GM10266 (cell line): ENCODE measurements around the gene NADSYN1.
"Not testable (repeated sequence)": the region's sequence is repeated elsewhere in the genome, so short reads cannot be mapped to it uniquely, and the experiment has no call there.

Experiments used
- DNase-seq: peaks from one replicate; pipeline ENCODE4 v3.0.0; 2012; ENCODE audit errors: extremely low spot score
- TF ChIP-seq, protein P1 (sequence below): IDR thresholded peaks from 2 replicates; pipeline ENCODE4 v1.5.1; 2012; ENCODE audit warnings: mild to moderate bottlenecking, low read depth; ENCODE audit not compliant: control insufficient read depth, insufficient read depth; ENCODE audit errors: missing control alignments

The NADSYN1 gene

DNA sequence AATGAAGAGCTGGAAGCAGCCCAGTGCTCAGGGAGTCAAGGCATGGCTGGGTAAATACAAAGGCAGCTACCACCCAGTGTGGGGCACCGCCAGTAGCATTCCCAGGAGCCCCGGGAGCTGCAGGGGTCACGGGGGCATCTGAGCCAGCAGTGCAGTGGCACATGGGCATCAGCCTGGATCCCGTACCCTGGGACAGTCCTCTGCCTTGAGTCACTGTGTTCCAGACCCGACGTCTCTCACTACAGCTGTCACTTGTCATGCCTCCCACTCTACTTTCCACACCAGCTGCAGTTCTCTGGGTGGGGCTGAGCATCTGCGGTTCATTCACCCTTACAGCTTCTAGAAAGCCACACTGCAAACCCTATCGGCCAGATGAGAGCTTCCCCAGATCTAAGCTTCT lies 34.4 kb upstream of the NADSYN1 start:
- peak; percentile 58 for DNase-seq
- TF ChIP-seq, protein P1, sequence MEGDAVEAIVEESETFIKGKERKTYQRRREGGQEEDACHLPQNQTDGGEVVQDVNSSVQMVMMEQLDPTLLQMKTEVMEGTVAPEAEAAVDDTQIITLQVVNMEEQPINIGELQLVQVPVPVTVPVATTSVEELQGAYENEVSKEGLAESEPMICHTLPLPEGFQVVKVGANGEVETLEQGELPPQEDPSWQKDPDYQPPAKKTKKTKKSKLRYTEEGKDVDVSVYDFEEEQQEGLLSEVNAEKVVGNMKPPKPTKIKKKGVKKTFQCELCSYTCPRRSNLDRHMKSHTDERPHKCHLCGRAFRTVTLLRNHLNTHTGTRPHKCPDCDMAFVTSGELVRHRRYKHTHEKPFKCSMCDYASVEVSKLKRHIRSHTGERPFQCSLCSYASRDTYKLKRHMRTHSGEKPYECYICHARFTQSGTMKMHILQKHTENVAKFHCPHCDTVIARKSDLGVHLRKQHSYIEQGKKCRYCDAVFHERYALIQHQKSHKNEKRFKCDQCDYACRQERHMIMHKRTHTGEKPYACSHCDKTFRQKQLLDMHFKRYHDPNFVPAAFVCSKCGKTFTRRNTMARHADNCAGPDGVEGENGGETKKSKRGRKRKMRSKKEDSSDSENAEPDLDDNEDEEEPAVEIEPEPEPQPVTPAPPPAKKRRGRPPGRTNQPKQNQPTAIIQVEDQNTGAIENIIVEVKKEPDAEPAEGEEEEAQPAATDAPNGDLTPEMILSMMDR = no peak

DNA sequence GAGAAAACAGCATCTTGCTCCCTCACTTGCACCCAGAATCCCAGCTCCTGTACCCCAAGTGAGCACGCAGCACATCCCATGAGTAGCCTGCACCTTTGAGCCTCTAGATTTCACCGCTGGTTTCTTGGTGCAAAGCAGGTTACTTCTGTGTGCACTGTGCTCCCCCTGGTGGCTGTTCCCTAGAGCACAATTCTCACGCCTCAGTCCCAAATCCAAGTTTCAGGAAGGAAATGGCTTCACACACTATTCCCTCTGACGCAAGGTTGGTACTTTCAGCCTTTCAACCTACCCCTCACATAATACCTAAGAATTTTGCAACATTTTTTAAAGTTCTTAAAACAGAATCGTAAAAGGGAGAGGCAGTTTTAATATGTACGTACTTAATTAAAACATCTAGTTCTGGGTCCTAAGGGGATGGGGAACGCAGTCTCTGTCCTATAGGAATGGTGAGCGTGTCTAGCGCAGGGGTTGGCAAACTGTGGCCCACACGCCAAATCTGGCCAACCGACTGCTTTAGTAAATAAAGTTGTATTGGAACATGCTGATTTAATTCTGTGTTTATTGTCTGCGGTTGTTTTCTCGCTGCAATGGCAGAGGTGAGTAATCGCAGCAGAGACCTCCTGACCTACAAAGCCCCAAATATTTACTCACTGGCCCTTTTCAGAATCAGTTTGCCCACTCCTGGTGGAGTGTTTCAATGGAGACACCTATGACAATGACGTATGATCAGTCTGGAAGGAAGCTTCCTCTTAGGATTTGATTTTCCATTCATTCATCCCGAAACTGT lies 32.4 kb upstream of the NADSYN1 start:
- TF ChIP-seq, protein P1 = peak; percentile 66
- DNase-seq = peak; percentile 40

DNA sequence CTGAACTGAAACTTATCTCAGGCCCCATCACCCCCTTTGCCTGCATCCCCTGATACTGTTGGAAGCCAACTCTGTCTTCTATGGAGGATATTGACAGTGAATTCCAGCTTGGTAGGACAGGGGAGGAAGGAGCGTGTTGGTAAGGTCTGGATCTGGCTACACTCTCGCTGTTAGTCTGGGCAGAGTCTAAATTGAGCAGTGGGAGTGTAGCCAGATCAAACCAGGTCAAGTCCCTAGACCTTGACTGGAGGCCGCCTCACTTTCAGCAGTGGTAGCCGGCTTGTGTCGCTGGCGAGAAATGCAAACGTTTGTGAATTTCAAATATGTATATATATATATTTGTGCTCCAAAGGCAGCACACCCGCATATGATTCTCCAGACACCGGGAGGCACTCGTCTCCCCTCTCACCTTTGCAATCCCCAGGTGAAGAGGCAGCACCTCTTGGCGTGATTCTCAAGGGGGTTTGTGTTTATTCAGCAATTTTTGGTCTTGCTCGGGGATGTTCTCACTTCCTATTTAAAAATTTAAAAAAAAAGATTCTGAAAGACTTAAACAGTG lies 31.5 kb upstream of the NADSYN1 start:
- DNase-seq = no peak
- TF ChIP-seq, protein P1 = peak; percentile 1

DNA sequence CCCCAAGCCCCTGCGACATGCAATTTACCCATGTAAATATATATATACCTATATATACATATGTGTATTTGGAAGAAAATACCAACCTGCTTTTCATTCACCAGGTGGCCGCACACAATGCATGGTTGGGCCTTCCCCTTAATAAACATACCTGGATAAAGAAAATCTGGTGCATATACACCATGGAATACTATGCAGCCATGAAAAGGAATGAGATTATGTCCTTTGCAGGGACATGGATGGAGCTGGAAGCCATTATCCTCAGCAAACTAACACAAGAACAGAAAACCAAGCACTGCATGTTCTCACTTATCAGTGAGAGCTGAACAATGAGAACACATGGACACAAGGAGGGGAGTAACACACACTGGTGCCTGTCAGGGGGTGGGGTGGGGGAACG lies 30.7 kb upstream of the NADSYN1 start:
- DNase-seq = not testable (repeated sequence)

DNA sequence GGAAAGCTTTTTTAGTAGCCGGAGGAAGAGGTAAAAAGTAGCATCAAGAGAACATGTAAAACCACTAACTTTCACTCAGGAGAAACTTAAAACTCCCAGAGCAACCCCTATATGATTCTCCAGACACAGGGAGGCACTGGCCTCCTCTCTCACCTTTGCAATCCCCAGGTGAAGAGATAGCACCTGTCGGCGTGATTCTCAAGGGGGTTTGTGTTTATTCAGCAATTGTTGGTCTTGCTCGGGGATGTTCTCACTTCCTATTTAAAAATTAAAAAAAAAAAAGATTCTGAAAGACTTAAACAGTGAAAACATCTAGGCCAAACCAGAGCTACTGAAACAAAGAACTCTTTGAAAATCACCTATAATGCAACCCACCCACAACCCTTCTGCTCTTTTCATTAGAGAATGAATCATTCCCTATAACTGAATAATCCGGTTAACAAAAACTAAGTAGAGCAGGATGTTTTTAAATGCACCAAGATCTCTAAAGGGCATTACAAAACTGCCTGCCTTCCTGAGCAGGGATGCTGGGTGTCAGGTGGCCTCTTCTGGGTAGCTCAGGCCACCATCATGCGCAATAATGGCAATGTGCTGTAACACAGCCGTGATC lies 29.7 kb upstream of the NADSYN1 start:
- no peak for DNase-seq
- TF ChIP-seq, protein P1 = no peak

DNA sequence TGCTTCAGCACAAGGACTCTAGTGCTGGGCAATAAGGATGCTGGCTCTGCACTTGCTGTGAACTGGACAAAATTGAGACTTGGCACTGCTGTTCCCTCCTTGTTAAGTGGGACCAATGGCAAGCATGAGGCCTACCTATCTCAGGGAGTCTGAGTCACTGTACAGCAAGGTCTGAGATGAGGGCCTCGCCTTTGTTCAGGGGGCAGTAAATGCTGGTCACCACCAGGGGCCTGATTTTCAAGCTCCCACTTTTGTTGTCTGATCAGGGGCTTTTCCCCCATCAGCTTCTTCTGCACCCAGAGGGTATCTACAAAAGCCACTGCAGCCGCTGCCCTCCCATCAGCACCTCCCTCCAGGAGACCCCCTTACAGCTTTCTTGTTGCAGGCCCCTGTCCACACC lies 27.6 kb upstream of the NADSYN1 start:
- DNase-seq = no peak

DNA sequence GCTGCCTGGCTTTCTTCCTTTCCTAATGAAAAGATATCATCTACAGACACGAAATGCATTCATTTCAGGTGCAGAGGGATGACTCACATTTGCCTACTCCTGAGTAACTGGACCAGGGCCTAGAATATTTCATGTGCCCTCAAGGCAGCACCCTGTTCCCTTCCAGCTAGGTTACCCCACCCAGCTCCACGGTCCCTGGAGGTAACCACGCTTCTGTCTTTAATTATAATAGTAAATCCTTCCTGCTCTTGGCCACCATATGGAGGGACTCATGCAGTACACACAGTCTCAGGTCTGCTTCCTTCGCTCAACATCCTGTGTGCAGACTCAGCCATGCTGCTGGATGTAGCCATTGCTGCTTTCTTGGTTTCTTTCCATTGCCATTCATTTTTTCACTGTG lies 27.1 kb upstream of the NADSYN1 start:
- TF ChIP-seq, protein P1 = no peak
- no peak for DNase-seq

More for the DNA sequence above, 27.6 kb upstream of the NADSYN1 start:
- TF ChIP-seq, protein P1 = no peak
